GM19324 (cell line): ENCODE data around the gene GRAP2.
A peak's percentile ranks its signal among the peaks of the same experiment; 100 is the strongest.
"Not testable (repeated sequence)": the region's sequence is repeated elsewhere in the genome, so short reads cannot be mapped to it uniquely, and the experiment has no call there.

Source experiments
- ATAC-seq: cut with Tn5 transposase; IDR thresholded peaks from one replicate; pipeline ENCODE4 v1.9.1; 2021; ENCODE audit warnings: mild to moderate bottlenecking, moderate library complexity; ENCODE audit not compliant: unreplicated experiment, low FRiP score

The GRAP2 gene

GRCh38 chr22:39900306-39901227 is at the start of gene GRAP2:
TSS of gene GRAP2 (plus strand) at chr22:39901084. CDS start at chr22:39947107, 46,023 bp downstream.
- peak; percentile 62 for ATAC-seq

- ATAC-seq: no peak
Observed at GRCh38 chr22:39851606-39852315, 49.1 kb upstream of the GRAP2 start.

- no peak for ATAC-seq
Observed at GRCh38 chr22:39852799-39853198, 48.1 kb upstream of the GRAP2 start.

- ATAC-seq: no peak
Observed at GRCh38 chr22:39856588-39856987, 44.3 kb upstream of the GRAP2 start.

- no peak for ATAC-seq
Observed at GRCh38 chr22:39859903-39860588, 40.8 kb upstream of the GRAP2 start.

GRCh38 chr22:39868741-39869140 is 32.1 kb upstream of the GRAP2 start:
- no peak for ATAC-seq

- ATAC-seq: not testable (repeated sequence)
Observed at GRCh38 chr22:39869797-39870196, 31.1 kb upstream of the GRAP2 start.

GRCh38 chr22:39871008-39871798 is 29.7 kb upstream of the GRAP2 start:
- ATAC-seq: no peak

- ATAC-seq: no peak
Observed at GRCh38 chr22:39872548-39872947, 28.3 kb upstream of the GRAP2 start.

GRCh38 chr22:39873965-39874364 is 26.9 kb upstream of the GRAP2 start:
- no peak for ATAC-seq

GRCh38 chr22:39875176-39875885 is 25.6 kb upstream of the GRAP2 start:
- not testable (repeated sequence) for ATAC-seq

- ATAC-seq: no peak
Observed at GRCh38 chr22:39877079-39877845, 23.6 kb upstream of the GRAP2 start.

- no peak for ATAC-seq
Observed at GRCh38 chr22:39880722-39881121, 20.2 kb upstream of the GRAP2 start.

GRCh38 chr22:39883057-39883456 is 17.8 kb upstream of the GRAP2 start:
- ATAC-seq: no peak

- not testable (repeated sequence) for ATAC-seq
Observed at GRCh38 chr22:39889924-39890323, 11.0 kb upstream of the GRAP2 start.

GRCh38 chr22:39893526-39893925 is 7.4 kb upstream of the GRAP2 start, which contains the start of gene ENTHD1:
TSS of gene ENTHD1 (minus strand) at chr22:39893760. CDS start at chr22:39887748, 6,012 bp downstream.
- no peak for ATAC-seq

- no peak for ATAC-seq
Observed at GRCh38 chr22:39894554-39895092, 6.3 kb upstream of the GRAP2 start.

- no peak for ATAC-seq
Observed at GRCh38 chr22:39895682-39896081, 5.2 kb upstream of the GRAP2 start.
